GM12874 (cell line): Measurements from ENCODE around the gene TLL2.

Experiments
- TF ChIP-seq, protein P1 (sequence below): IDR thresholded peaks from 2 replicates; pipeline ENCODE4 v1.5.1; 2011; ENCODE audit warnings: low read depth, mild to moderate bottlenecking, control low read depth, low read length, moderate library complexity; ENCODE audit not compliant: insufficient read depth

Gene TLL2

DNA sequence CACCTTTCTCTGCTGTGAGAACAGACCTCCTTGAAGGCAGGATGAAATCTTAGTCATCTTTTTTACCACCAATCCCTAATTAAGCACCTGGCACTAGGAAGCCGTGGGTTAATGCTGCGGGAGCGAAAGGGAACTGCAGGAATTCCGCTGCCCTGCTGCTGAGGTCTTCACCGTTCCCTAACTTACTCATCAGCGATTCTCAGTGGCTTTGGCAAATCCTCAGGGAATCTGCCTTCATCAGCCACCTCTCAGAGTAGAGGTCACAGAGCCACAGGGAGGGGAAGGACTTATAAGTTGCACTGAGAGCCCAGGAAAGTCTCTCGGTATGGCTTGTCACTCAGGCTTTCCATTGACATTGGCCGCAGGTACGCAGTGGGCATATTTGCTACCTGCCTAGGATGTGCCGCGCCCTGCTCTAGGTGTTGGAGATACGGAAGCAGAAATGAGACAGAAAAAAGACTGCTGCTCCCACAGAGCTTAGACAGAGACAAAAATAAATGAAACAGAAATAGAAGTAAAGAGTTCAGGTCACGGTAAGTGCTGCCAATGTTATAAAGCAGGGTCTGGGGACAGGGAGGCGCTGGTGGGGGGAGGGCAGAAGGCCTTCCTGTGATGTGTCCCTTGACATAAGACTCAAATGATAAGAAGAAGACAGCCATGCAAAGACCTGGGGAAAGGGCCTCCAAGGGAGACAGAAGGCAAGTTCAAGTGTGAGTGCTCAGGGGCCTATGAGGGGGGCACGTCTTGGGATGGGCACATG, 82.3 kb downstream of the TLL2 start:
- TF ChIP-seq, protein P1, sequence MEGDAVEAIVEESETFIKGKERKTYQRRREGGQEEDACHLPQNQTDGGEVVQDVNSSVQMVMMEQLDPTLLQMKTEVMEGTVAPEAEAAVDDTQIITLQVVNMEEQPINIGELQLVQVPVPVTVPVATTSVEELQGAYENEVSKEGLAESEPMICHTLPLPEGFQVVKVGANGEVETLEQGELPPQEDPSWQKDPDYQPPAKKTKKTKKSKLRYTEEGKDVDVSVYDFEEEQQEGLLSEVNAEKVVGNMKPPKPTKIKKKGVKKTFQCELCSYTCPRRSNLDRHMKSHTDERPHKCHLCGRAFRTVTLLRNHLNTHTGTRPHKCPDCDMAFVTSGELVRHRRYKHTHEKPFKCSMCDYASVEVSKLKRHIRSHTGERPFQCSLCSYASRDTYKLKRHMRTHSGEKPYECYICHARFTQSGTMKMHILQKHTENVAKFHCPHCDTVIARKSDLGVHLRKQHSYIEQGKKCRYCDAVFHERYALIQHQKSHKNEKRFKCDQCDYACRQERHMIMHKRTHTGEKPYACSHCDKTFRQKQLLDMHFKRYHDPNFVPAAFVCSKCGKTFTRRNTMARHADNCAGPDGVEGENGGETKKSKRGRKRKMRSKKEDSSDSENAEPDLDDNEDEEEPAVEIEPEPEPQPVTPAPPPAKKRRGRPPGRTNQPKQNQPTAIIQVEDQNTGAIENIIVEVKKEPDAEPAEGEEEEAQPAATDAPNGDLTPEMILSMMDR = no peak

DNA sequence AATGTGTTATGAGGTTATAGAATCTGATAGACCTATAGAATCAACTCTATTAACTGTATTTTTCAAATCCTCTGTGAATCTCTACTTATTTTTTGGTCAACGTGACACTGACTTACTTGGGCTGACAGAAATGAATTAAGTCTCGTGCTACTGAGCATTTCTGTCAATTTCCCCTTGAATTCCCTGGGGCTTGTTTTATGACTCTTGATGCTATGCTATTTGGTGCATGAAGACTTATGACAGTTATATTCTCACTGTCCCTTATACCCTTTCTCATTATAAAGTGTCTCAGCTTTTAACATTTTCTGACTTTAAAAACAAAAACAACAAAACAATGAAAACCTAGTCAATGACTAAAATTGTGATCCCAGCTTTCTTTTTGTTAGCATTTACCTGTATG, 86.4 kb downstream of the TLL2 start:
- TF ChIP-seq, protein P1 = no peak

DNA sequence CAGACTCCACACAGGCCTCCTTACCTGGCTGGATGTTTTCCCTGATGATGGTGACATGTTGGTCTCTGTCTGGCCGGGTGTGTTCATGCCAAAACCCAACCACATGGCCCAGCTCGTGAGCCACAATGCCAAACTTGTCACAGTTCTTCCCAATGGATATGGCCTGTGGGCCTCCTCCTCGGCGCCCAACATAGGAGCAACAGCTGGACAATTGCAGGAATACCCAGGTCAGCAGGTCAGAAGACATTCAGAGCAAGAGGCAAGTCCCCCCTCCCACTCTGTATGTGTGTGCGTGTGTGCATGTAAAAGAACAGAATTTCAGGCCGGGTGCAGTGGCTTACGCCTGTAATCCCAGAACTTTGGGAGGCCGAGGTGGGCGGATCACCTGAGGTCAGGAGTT, 91.2 kb downstream of the TLL2 start:
- TF ChIP-seq, protein P1 = no peak

DNA sequence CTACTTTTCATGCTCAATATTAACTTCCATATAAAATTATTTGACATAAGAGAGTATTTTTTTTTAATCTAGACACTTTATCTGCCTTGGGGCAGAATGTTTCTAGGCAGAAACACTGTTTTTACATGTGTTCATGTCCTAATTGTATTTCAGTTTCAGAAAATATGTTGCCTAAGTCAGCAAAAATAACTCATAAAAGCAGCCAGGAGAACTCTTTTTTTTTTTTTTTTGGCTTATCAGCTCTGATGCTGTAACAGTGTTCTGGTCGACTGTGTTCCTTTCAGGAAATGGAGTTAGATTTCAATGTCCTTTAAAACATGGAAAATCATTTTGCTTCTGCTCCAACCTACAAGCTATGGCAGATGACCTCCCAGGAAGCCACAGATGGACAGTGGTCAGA, 91.7 kb downstream of the TLL2 start:
- TF ChIP-seq, protein P1 = no peak

DNA sequence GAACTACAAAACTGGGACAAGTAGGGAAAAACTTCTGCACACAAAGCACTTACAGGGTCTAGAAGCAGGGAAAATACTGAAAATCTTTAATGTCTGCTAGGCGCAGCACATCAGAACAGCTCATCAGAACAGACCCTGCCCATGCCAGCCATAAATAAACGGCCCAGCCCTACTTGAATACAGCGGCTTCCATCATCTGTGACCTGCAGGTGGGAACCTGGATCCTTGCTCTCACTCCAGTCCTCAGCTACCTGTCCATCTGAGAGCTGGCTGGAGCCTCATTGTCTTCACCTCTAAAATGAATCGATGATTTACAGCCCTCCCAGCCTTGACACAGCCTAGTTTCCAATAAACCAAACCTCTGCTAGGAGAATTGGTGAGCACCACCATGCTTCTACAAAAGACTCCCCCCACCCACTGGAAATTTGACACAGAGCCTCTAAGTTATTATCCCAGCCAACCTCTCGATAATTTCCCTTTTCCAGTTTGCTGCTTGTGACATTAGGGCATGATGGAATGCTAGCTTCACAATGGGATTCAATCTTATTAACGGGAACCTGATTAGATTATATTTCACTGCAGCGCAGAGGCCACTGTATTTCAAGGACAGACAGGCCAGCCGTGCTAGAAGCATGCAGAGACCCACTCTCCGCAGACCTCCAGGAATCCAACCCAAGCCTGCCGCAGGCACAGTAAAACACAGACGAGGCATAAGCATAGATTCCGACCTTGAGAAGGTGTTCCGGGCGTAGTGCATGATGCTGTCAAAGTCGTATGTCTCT, 93.3 kb downstream of the TLL2 start:
- TF ChIP-seq, protein P1 = no peak

DNA sequence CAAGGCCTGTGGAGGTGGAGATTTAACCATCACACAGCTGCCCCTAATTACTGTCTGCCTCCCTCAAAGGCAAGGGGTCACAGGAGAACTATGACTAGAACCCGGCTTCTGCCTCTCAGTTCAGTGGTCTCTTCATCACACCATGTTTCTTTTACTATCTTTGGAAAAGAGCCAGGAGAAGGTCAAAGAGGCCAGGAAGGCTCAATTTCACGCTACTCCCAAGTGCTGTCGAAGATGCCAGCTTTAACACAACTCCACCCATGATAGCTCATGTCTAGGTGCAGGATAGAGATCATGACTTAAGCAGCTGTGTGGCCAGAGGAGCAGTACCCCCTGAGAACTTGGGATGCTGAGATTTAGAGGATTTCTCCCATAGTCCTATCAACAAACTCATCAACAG, 94.4 kb downstream of the TLL2 start:
- TF ChIP-seq, protein P1 = no peak

DNA sequence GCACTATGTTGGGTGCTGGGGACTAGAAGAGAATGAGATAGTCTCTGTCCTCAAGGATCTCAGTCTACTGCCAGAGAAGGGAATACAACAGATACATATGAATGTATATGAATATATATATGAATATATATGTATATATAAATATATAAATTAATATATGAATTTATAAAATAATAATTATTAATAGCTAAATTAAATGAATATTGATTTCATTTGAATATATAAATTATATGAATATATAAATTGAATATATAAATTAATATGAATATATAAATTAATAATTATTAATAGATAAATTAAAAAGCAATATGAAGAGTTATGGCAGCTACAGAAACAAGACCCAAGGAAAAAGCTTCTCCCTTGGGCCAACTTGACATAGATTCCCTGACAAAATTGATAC, 95.1 kb downstream of the TLL2 start:
- TF ChIP-seq, protein P1 = no peak
